LHCN-M2 (cell line): ENCODE data around the gene MOGAT3. TPM values are rescaled to one million over a fixed set of nuclear protein-coding genes. Genes with fewer than 3 reads are reported as not detected.

ENCODE experiments used
- DNase-seq: peaks from one replicate; pipeline ENCODE4 v3.0.0-alpha.2; 2012; ENCODE audit warnings: low read depth
- total RNA-seq: library from RNA; depleted of rRNA; stranded (reverse); fragments of >200 nt; gene quantifications from 2 replicates; pipeline ENCODE4 v1.2.3, GENCODE V29; 2014

The MOGAT3 gene
- total RNA-seq, 1 experiment from 2014 or later = not detected

GRCh38 chr7:101172005-101172853 lies 28.6 kb downstream of the MOGAT3 start:
- DNase-seq = no peak

DNA sequence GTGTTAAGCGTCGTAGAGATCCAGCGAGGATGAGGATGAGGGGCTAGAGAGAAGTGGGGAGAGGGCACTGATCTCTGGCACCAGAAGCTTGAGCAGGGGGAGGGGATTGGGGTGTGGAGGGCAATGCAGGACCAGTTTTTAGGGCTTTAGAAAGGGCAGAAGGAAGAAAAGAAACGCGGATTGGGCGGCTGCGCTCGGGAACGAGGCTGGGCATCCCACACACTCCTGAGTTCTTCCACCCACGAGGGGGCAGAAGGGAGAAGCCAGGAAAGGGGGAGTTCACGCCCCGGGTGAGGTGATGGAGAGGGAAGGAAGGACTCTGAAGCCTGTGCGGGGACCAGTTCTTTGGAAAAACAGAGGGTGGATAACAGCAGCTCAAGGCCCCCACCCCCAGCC lies 29.4 kb downstream of the MOGAT3 start:
- no peak for DNase-seq

DNA sequence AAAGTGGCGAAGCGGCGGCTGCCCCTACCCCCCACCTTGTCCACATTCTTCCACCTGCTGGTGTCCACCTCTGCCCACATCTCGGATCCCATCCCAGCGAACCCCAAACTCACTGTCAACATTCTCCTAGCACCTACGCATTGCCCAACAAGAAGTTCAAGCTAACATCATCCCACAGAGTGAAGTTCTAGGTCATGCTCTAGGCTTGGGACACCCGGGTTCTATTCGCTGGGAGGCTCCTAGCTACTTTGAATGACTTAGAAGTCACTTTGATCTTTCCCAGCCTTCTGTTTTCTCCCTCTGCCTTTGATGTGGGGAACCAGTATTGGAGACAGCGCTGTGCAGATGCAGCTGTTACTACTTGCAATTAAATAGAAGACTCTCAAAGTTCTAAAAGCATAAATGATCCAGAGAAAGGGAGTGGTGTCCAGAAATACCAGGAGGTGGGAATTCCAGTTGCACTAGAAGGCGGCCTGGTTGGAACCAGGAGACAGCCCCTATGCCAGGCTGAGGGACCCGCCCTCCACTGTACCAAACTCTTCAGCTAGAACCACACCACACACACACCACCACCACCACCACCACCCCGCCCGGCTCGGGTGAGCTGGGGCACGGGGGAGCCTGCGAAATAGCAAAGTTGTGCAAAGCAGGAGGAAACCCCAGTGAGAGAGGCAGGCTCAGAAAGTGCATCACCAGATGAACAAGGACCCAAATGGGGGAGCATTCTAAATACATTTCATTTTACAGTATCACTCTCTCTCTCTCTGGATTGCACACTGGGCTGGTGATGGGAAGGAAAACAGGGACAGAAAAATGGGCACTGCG lies 30.0 kb downstream of the MOGAT3 start:
- DNase-seq = peak; percentile 54

GRCh38 chr7:101169838-101170551 lies 30.8 kb downstream of the MOGAT3 start:
- peak; percentile 54 for DNase-seq

- DNase-seq = no peak
Observed at GRCh38 chr7:101169110-101169837, 31.6 kb downstream of the MOGAT3 start.

DNA sequence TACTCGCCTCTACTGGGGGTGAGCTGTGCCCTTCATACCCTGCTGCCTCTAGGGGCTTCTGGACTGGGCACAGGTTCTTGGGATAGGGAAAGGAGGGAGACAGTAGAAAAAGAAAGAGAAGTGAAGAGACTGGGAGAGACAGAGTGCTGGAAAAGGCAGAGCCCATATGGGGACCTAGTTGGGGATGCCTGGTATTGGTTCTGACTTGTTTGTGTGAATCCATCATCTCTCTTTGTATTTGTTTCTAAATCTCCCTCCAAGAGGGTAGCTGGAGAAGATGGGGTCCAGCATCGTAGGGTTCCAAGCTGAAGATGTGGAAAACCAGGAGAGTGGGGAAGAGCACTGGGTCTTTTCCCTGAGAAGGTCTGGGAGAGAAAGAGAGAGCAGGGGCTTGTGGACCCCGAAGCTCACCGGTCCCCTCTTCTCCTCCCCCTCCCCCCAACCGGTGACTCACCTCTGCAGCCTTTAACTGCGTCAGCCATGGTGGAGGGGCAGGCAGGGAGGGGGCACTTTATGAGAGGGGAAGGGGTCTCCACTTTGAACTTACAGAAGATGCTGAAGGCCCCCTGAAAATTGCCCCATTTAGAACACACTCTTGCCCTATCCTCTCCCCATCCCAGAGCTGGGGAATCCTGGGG lies 32.3 kb downstream of the MOGAT3 start:
- DNase-seq = no peak

GRCh38 chr7:101167645-101168411 lies 33.0 kb downstream of the MOGAT3 start:
- DNase-seq = no peak

DNA sequence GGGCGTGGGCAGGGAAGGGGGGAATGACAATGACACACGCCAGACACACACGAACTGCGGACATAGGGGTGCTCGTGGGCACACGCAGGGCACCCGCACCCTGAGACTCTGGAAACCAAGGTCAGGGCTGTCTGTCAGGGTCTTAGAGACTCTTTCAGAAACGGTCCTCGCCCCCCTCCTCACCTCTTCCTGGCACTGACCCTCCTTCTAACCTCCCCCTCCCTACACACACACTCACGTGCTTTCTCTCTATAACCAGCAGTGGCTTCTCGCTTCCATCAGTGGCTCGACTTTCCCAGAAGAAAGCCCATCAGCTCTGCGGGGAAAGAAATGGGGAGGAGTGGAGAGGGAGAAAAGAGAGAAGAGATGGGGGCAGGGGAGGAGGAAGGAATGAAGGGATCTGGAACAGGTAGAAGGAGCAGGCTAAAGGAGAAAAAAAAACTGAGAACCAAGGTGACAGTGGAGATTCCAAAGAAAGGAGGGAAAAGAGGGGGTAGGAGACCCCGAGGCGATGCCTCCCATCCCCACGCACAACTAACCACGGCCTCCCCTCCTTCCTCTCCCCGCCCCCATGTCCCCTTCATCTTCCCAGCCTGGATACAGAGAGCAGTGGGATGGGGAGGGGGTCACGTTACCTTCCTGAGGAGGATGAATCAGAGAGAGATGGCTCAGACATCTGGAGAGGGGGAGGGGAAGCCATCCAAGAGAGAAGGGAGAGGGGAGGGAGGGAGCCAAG lies 33.8 kb downstream of the MOGAT3 start:
- peak; percentile 47 for DNase-seq

GRCh38 chr7:101166648-101166908 lies 34.3 kb downstream of the MOGAT3 start:
- no peak for DNase-seq

GRCh38 chr7:101165958-101166647 lies 34.7 kb downstream of the MOGAT3 start:
- no peak for DNase-seq

- DNase-seq = peak; percentile 91
Observed at GRCh38 chr7:101165075-101165957, 35.5 kb downstream of the MOGAT3 start, which contains the start of gene VGF. Gene VGF, minus strand, starts transcription at chr7:101165569. Its CDS starts 726 bp downstream, at chr7:101164843.

- peak; percentile 74 for DNase-seq
Observed at GRCh38 chr7:101164071-101164840, 36.6 kb downstream of the MOGAT3 start.

DNA sequence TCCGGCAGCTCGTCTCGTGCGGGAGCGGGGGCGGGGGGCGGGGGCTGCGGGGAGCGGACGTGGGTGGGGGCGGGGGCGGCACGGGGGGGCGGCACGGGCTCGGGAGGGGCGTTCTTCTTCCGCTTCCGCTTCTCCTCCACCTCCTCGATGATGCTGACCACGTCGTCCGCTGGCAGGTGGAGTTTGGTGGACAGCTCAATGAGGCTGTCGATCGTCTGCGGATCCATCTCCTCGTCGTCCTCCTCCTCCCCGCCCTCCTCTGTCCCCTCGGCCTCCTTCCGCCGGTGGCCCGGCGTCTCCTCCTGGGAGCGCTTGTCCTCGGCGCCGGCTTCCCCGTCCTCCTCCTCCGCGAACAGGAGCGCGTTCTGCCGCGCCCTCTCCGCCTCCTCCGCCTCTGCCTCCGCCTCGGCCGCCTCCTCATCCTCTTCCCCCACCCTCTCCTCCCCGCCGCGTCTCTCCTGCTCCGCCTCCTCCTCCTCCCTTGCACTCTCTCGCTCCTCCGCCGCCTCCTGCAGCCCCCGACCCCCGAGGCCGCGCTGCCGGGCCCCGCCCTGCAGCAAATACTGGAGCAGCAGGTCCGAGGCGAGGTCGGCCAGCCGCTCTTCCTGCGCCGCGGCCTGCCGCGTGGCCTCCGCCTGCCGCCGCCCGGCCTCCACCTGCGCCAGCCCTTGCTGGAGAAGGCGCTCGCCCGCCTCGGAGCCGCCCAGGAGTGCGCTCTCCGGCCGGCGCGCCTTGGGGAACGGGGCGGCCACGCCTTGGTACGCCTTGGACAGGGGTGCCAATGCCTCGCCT lies 37.4 kb downstream of the MOGAT3 start:
- DNase-seq = no peak

- DNase-seq = peak; percentile 62
Observed at GRCh38 chr7:101162551-101163278, 38.1 kb downstream of the MOGAT3 start.

- DNase-seq = no peak
Observed at GRCh38 chr7:101161692-101162471, 39.0 kb downstream of the MOGAT3 start.
